IMR-90 (cell line): Measurements from ENCODE around the gene COL1A1. TPM values are rescaled to one million over a fixed set of nuclear protein-coding genes. Genes with fewer than 3 reads are reported as not detected.

ENCODE experiments used
- ATAC-seq: fragments of 200-7000 bp; cut with Tn5 transposase; 2 replicates; pipeline ENCODE4 v1.9.1; 2020; ENCODE audit warnings: low read depth, mild to moderate bottlenecking, moderate library complexity
- Bru-seq: library from RNA; stranded (reverse); fragments of 400-500 nt; gene quantifications from one replicate; lab custom pipeline; 2021; lab: Mats Ljungman, UMichigan
- BruChase-seq, 2 experiments: library from RNA; stranded (reverse); fragments of 400-500 nt; gene quantifications; one replicate each; lab custom pipeline; 2021; lab: Mats Ljungman, UMichigan
- BruUV-seq: library from RNA; stranded (reverse); fragments of 400-500 nt; replicated peaks from 2 replicates; lab custom pipeline; 2021; lab: Mats Ljungman, UMichigan
- CTCF ChIA-PET: fragments of 300-600 bp; formaldehyde crosslinking; extraction: SDS; loops from one replicate; lab custom pipeline; 2021; ENCODE audit warnings: antibody characterized with exemption; lab: Yijun Ruan, JAX
- POLR2A ChIA-PET: fragments of 300-600 bp; sonication (Branson Sonifier 250); formaldehyde crosslinking; loops from one replicate; lab custom pipeline; 2022; ENCODE audit warnings: antibody characterized with exemption; ENCODE audit not compliant: unreplicated experiment; lab: Charles Lee
- DNase-seq: peaks from one replicate; pipeline ENCODE4 v3.0.0; 2013
- H2AFZ ChIP-seq: replicated peaks from 2 replicates; pipeline ENCODE3; 2013; ENCODE audit warnings: low read length, mild to moderate bottlenecking; ENCODE audit not compliant: poor library complexity
- H2AK5ac ChIP-seq: 2 replicates; pipeline ENCODE4 v1.6.1; 2013; ENCODE audit warnings: low read depth, low read length, inconsistent platforms
- H2AK9ac ChIP-seq: replicated peaks from 2 replicates; pipeline ENCODE3; 2013; ENCODE audit warnings: mild to moderate bottlenecking, low read depth, low read length, moderate library complexity; ENCODE audit not compliant: poor library complexity
- H2BK120ac ChIP-seq: 2 replicates; pipeline ENCODE4 v1.6.1; 2013; ENCODE audit warnings: low read depth, low read length, inconsistent platforms
- H2BK15ac ChIP-seq: 3 replicates; pipeline ENCODE4 v1.6.1; 2013; ENCODE audit warnings: low read depth, low read length, inconsistent platforms
- H2BK20ac ChIP-seq: 2 replicates; pipeline ENCODE4 v1.6.1; 2013; ENCODE audit warnings: low read depth, mild to moderate bottlenecking, inconsistent platforms, low read length, moderate library complexity
- H2BK5ac ChIP-seq: 2 replicates; pipeline ENCODE4 v1.6.1; 2013; ENCODE audit warnings: mild to moderate bottlenecking, low read depth, low read length, inconsistent platforms; ENCODE audit not compliant: poor library complexity, severe bottlenecking
- H3K14ac ChIP-seq: replicated peaks from 2 replicates; pipeline ENCODE4 v1.6.1; 2013; ENCODE audit warnings: low read depth, low read length, inconsistent platforms
- H3K18ac ChIP-seq: 2 replicates; pipeline ENCODE4 v1.6.1; 2013; ENCODE audit warnings: low read depth, low read length, control low read depth
- H3K23ac ChIP-seq: 2 replicates; pipeline ENCODE4 v1.6.1; 2013; ENCODE audit warnings: low read depth, low read length, inconsistent platforms
- H3K27ac ChIP-seq: 2 replicates; pipeline ENCODE4 v1.5.1; 2013; ENCODE audit warnings: mild to moderate bottlenecking, control low read depth, low read length; ENCODE audit not compliant: insufficient read depth
- H3K27me3 ChIP-seq: 2 replicates; pipeline ENCODE4 v1.6.1; 2013; ENCODE audit warnings: low read length; ENCODE audit not compliant: control insufficient read depth, insufficient read depth
- H3K36me3 ChIP-seq: 2 replicates; pipeline ENCODE4 v1.6.1; 2013; ENCODE audit warnings: low read length, mixed read lengths; ENCODE audit not compliant: control insufficient read depth, insufficient read depth
- H3K4ac ChIP-seq: 2 replicates; pipeline ENCODE4 v1.6.1; 2013; ENCODE audit warnings: low read depth, low read length, inconsistent platforms
- H3K4me1 ChIP-seq: 2 replicates; pipeline ENCODE4 v1.6.1; 2013; ENCODE audit warnings: low read length, mixed read lengths; ENCODE audit not compliant: control insufficient read depth, insufficient read depth
- H3K4me2 ChIP-seq: 2 replicates; pipeline ENCODE4 v1.6.1; 2013; ENCODE audit warnings: low read depth, mild to moderate bottlenecking, control low read depth, low read length, moderate library complexity
- H3K4me3 ChIP-seq: 2 replicates; pipeline ENCODE4 v1.5.1; 2013; ENCODE audit warnings: low read depth, mild to moderate bottlenecking, control low read depth, low read length, moderate library complexity; ENCODE audit not compliant: insufficient read depth
- H3K56ac ChIP-seq: 2 replicates; pipeline ENCODE4 v1.6.1; 2013; ENCODE audit warnings: low read length, inconsistent platforms; ENCODE audit not compliant: insufficient read depth; ENCODE audit errors: extremely low read depth
- H3K79me1 ChIP-seq, 2 experiments: 2 replicates each; pipeline ENCODE4 v1.6.1; 2013; ENCODE audit warnings: low read length in 2 of 2, inconsistent platforms in 1 of 2, low read depth in 1 of 2
- H3K9ac ChIP-seq: 2 replicates; pipeline ENCODE4 v1.6.1; 2013; ENCODE audit warnings: low read depth, low read length, control low read depth
- H3K9me1 ChIP-seq: 2 replicates; pipeline ENCODE4 v1.6.1; 2013; ENCODE audit warnings: low read length, inconsistent platforms; ENCODE audit not compliant: insufficient read depth
- H3K9me3 ChIP-seq: 2 replicates; pipeline ENCODE4 v1.6.1; 2013; ENCODE audit warnings: low read length; ENCODE audit not compliant: control insufficient read depth, insufficient read depth
- H4K20me1 ChIP-seq: 2 replicates; pipeline ENCODE4 v1.6.1; 2013; ENCODE audit warnings: low read length, inconsistent platforms; ENCODE audit not compliant: insufficient read depth
- H4K5ac ChIP-seq: 2 replicates; pipeline ENCODE4 v1.6.1; 2013; ENCODE audit warnings: mild to moderate bottlenecking, low read depth, low read length, control low read depth
- H4K8ac ChIP-seq, 2 experiments: 2 replicates each; pipeline ENCODE4 v1.6.1; 2013; ENCODE audit warnings: low read depth in 2 of 2, low read length in 2 of 2, control low read depth in 1 of 2, inconsistent platforms in 1 of 2
- H4K91ac ChIP-seq: 2 replicates; pipeline ENCODE4 v1.6.1; 2013; ENCODE audit warnings: low read depth, low read length, inconsistent platforms; ENCODE audit not compliant: insufficient read depth
- BHLHE40 ChIP-seq: fragments of 150-350 bp; IDR thresholded peaks from 2 replicates; pipeline ENCODE4 v1.6.1; 2016; ENCODE audit warnings: mild to moderate bottlenecking, low read depth, low read length
- CHD1 ChIP-seq: IDR thresholded peaks from 2 replicates; pipeline ENCODE4 v1.6.1; 2012; ENCODE audit warnings: low read depth, low read length, improper control_type of control experiment
- ELK1 ChIP-seq: fragments of 150-350 bp; IDR thresholded peaks from 2 replicates; pipeline ENCODE4 v1.6.1; 2016; ENCODE audit warnings: low read depth, mild to moderate bottlenecking, low read length, moderate library complexity, borderline replicate concordance
- MAFK ChIP-seq: IDR thresholded peaks from 2 replicates; pipeline ENCODE4 v1.6.1; 2012; ENCODE audit warnings: low read depth, low read length, improper control_type of control experiment
- MAZ ChIP-seq: IDR thresholded peaks from 2 replicates; pipeline ENCODE4 v1.6.1; 2012; ENCODE audit warnings: low read depth, mild to moderate bottlenecking, low read length, improper control_type of control experiment, moderate library complexity, borderline replicate concordance
- MXI1 ChIP-seq: IDR thresholded peaks from 2 replicates; pipeline ENCODE4 v1.6.1; 2012; ENCODE audit warnings: low read depth, mild to moderate bottlenecking, low read length, moderate library complexity, borderline replicate concordance
- NFE2L2 ChIP-seq: fragments of 150-350 bp; IDR thresholded peaks from 2 replicates; pipeline ENCODE4 v1.6.1; 2016; ENCODE audit warnings: low read depth, mild to moderate bottlenecking, low read length
- POLR2A ChIP-seq: IDR thresholded peaks from 2 replicates; pipeline ENCODE4 v1.6.1; 2012; ENCODE audit warnings: mild to moderate bottlenecking, low read depth, low read length
- RAD21 ChIP-seq: IDR thresholded peaks from 2 replicates; pipeline ENCODE4 v1.6.1; 2012; ENCODE audit warnings: low read length, improper control_type of control experiment
- RCOR1 ChIP-seq: IDR thresholded peaks from 2 replicates; pipeline ENCODE4 v1.6.1; 2012; ENCODE audit warnings: mild to moderate bottlenecking, low read length, improper control_type of control experiment; ENCODE audit not compliant: insufficient replicate concordance
- RFX5 ChIP-seq: IDR thresholded peaks from 2 replicates; pipeline ENCODE4 v1.8.0; 2012; ENCODE audit warnings: low read depth, mild to moderate bottlenecking, low read length, moderate library complexity
- SMC3 ChIP-seq: fragments of 150-350 bp; IDR thresholded peaks from 2 replicates; pipeline ENCODE4 v1.6.1; 2016; ENCODE audit warnings: low read depth, mild to moderate bottlenecking, antibody characterized with exemption, low read length, moderate library complexity
- USF2 ChIP-seq: fragments of 150-350 bp; IDR thresholded peaks from 2 replicates; pipeline ENCODE4 v1.6.1; 2017; ENCODE audit warnings: mild to moderate bottlenecking, antibody characterized with exemption, low read length, low read depth
- WGBS, 2 experiments: methylation state at CpG; one replicate each; pipeline versions ENCODE4 v1.1.5 to v1.1.7; 2013; ENCODE audit warnings: missing lambda C conversion rate in 2 of 2; ENCODE audit not compliant: insufficient read length in 1 of 2; ENCODE audit errors: extremely low coverage in 2 of 2; 5-methylcytosine and 5-hydroxymethylcytosine counted together
- dilution Hi-C: fragments of 300-500 bp; cut with HindIII; formaldehyde crosslinking; loops from one replicate; pipeline ENCODE4 v1.14.3; 2018; ENCODE audit warnings: low sequenced_read_pairs; ENCODE audit not compliant: unreplicated experiment
- in situ Hi-C: fragments of 300-500 bp; cut with MboI; formaldehyde crosslinking; loops from 3 replicates; pipeline ENCODE4 v1.14.3; 2019; ENCODE audit warnings: low sequenced_read_pairs, inconsistent platforms, mixed read lengths
- intact Hi-C: fragments of 100-400 bp; cut with micrococcal nuclease; formaldehyde crosslinking; loops from 2 replicates; pipeline ENCODE4 v1.10.0; 2022
- long read RNA-seq: library from polyadenylated mRNA; unstranded; transcript quantifications from one replicate; pipeline ENCODE4 v2.0.0, GENCODE V29; 2021; ENCODE audit not compliant: unreplicated experiment
- polyA plus RNA-seq, 3 experiments: library from polyadenylated mRNA; depleted of rRNA; stranded (reverse); fragments of >200 nt; gene quantifications; 2 replicates each; pipeline ENCODE4 v1.2.3, GENCODE V29; 2012; ENCODE audit warnings: low replicate concordance in 1 of 3
- total RNA-seq: library from RNA; depleted of rRNA; stranded (reverse); fragments of >200 nt; gene quantifications from 2 replicates; pipeline ENCODE4 v1.2.3, GENCODE V29; 2012; rRNA removed

Gene COL1A1
- 1,825 and 2,180 TPM in 2 replicates for total RNA-seq
- polyA plus RNA-seq (2012; rRNA removed), result 4,117 and 4,350 TPM in 2 replicates
- polyA plus RNA-seq (2012; cell fraction: cytosol; rRNA removed), result 6,648 and 7,973 TPM in 2 replicates
- 7,018 and 18,611 TPM in 2 replicates for polyA plus RNA-seq (2012; cell fraction: nucleus; rRNA removed; ENCODE audit: low replicate concordance)
- percentile 100 among the genes with signal in this experiment for Bru-seq, nascent RNA
- BruChase-seq, experiment 1, labeled RNA remaining after a 6-hour chase, result percentile 100 among the genes with signal in this experiment
- BruChase-seq, experiment 2, labeled RNA remaining after a 2-hour chase, result percentile 100 among the genes with signal in this experiment
- long read RNA-seq, full-length matches to known transcripts, result 4,255 of 11,623 reads
- long read RNA-seq, partial matches to known transcripts, result 6,550 of 11,623 reads
- long read RNA-seq, other reads (novel, unspliced or antisense), result 818 of 11,623 reads

- Histone ChIP-seq H2AK9ac (peak within 1 kb of the TSS; percentile 84), H3K23ac (peak within 1 kb of the TSS; percentile 98), H2BK5ac (peak within 1 kb of the TSS; percentile 97), H3K4ac (peak within 1 kb of the TSS; percentile 99), H3K36me3 (peaks cover 34% of the 10 kb centered on the region), H3K27ac (peak within 1 kb of the TSS; percentile 99), H3K9ac (peak within 1 kb of the TSS; percentile 98), H3K56ac (peak within 1 kb of the TSS; percentile 92), H3K18ac (peak within 1 kb of the TSS; percentile 86), H3K4me2 (peak within 1 kb of the TSS; percentile 71), H3K9me3 (no peaks in the 10 kb centered on the region), H2AK5ac (peak within 1 kb of the TSS; percentile 73), H3K4me1 (peaks cover 48% of the 10 kb centered on the region), H3K9me1 (peaks cover 10% of the 10 kb centered on the region), H2BK15ac (peak within 1 kb of the TSS; percentile 90; the same call in 1 of the 3 replicates), H4K20me1 (peaks cover 48% of the 10 kb centered on the region), H2BK20ac (peak within 1 kb of the TSS; percentile 75), H3K27me3 (no peaks in the 10 kb centered on the region), H4K5ac (peak within 1 kb of the TSS; percentile 41), H3K14ac (peak within 1 kb of the TSS; percentile 99), H2BK120ac (peak within 1 kb of the TSS; percentile 99), H2AFZ (peak within 1 kb of the TSS; percentile 68), H4K91ac (peak within 1 kb of the TSS; percentile 94), H3K79me1 (peaks cover 24 to 64% of the 10 kb centered on the region in 2 experiments; a peak in 3 of 4 replicates), H3K4me3 (peak within 1 kb of the TSS; percentile 80), H4K8ac (peak within 1 kb of the TSS; percentile 44 to 85)
- ChIA-PET CTCF (interaction anchor here (1.0 to 1.6 kb wide), 2 partner anchors 23 to 66 kb away, joined by 4 to 6 read pairs; no protein-coding TSS in a partner anchor), POLR2A (interaction anchor here (0.6 to 8.6 kb wide), 23 partner anchors 10 to 163 kb away, joined by 3 to 159 read pairs (median 7); partner anchors contain the start of gene TMEM92)
- DNase-seq (peak; percentile 90), ATAC-seq (peak; percentile 40)
- WGBS, 2 experiments, result 0% methylated on average over 4 of the region's 34 CpGs; no CpG with 5 or more reads in 1 of the 2 experiments
- in situ Hi-C loops, result no loop called here
- BruUV-seq, result no TSS peak
- dilution Hi-C loops, result no loop called here
- TF ChIP-seq MAFK (no peak), USF2 (no peak), MXI1 (peak; percentile 72; the same call in 1 of the 2 replicates), MAZ (peak; percentile 95), NFE2L2 (peak; percentile 51; the same call in 1 of the 2 replicates), SMC3 (peak; percentile 40; the same call in 1 of the 2 replicates), RAD21 (peak; percentile 48), ELK1 (no peak), CHD1 (peak; percentile 52; the same call in 1 of the 2 replicates), RCOR1 (no peak), POLR2A (peak; percentile 100), RFX5 (no peak), BHLHE40 (0 out of 2 replicates have a peak, but pooled peaks have one; percentile 33)
- intact Hi-C loops, result no loop called here
Measured at GRCh38 chr17:50201276-50201854, at the start of gene COL1A1. Gene COL1A1 (minus strand): TSS chr17:50201631. CDS start chr17:50201513, 118 bp downstream.
